Spleen (tissue), 11 donors: ENCODE measurements around the gene SKI. TPM values are rescaled to one million over a fixed set of nuclear protein-coding genes. Genes with fewer than 3 reads are reported as not detected.

ENCODE experiments used
- DNase-seq: peaks from one replicate; pipeline ENCODE4 v3.0.0-alpha.2; 2020
- H3K27ac ChIP-seq, 8 donors: fragments of 200-600 bp; sonication (generic) in 7 of 8; 1 replicate in 4 of 8; 2 replicates in 4 of 8; pipeline versions ENCODE4 v1.5.0 to v1.8.0; 2016 to 2021; ENCODE audit warnings: inconsistent platforms in 4 of 8, mild to moderate bottlenecking in 4 of 8, moderate library complexity in 1 of 8
- H3K27me3 ChIP-seq, 7 donors: fragments of 200-600 bp; sonication (generic) in 6 of 7; replicated peaks in 1 of 7; 1 replicate in 4 of 7; 2 replicates in 3 of 7; pipeline versions ENCODE4 v1.5.0 to v1.8.0; 2016 to 2021; ENCODE audit warnings: inconsistent platforms in 3 of 7, mild to moderate bottlenecking in 1 of 7
- H3K36me3 ChIP-seq, 6 donors: fragments of 200-600 bp; sonication (generic) in 5 of 6; 1 replicate in 4 of 6; 2 replicates in 2 of 6; pipeline versions ENCODE4 v1.5.0 to v1.8.0; 2016 to 2021; ENCODE audit warnings: inconsistent platforms in 2 of 6
- H3K4me1 ChIP-seq, 6 donors: fragments of 200-600 bp; sonication (generic) in 5 of 6; 1 replicate in 3 of 6; 2 replicates in 3 of 6; pipeline versions ENCODE4 v1.5.0 to v1.8.0; 2016 to 2021; ENCODE audit warnings: inconsistent platforms in 3 of 6
- H3K4me3 ChIP-seq, 8 donors: fragments of 200-600 bp; sonication (generic) in 7 of 8; 1 replicate in 4 of 8; 2 replicates in 4 of 8; pipeline versions ENCODE4 v1.5.0 to v1.8.0; 2016 to 2021; ENCODE audit warnings: inconsistent platforms in 4 of 8, mild to moderate bottlenecking in 4 of 8, moderate library complexity in 2 of 8
- H3K9me3 ChIP-seq, 8 donors: fragments of 200-600 bp; sonication (generic) in 7 of 8; 1 replicate in 4 of 8; 2 replicates in 4 of 8; pipeline versions ENCODE4 v1.5.0 to v1.8.0; 2016 to 2021; ENCODE audit warnings: inconsistent platforms in 4 of 8
- POLR2A ChIP-seq, 3 donors: fragments of 450-650 bp; IDR thresholded peaks; one replicate each; pipeline ENCODE4 v1.5.1; 2017; ENCODE audit warnings: antibody characterized with exemption in 3 of 3, mild to moderate bottlenecking in 1 of 3
- POLR2AphosphoS5 ChIP-seq, 3 donors: sonication (generic); formaldehyde crosslinking; IDR thresholded peaks; one replicate each; pipeline ENCODE4 v1.5.1; 2017; ENCODE audit warnings: antibody characterized with exemption in 3 of 3
- WGBS, 5 donors: extraction: QIAGEN DNeasy Blood & Tissue Kit in 3 of 5; methylation state at CpG; one replicate each; pipeline versions ENCODE4 v1.1.5 to v1.1.7; 2013 to 2018; 5-methylcytosine and 5-hydroxymethylcytosine counted together
- intact Hi-C: fragments of 100-400 bp; cut with DNase I; formaldehyde crosslinking; loops from one replicate; pipeline ENCODE4 v1.15.0; 2023; ENCODE audit warnings: low total_unique reads
- polyA plus RNA-seq, 3 donors: library from polyadenylated mRNA; stranded (reverse); fragments of 200-250 nt; gene quantifications; one replicate each; pipeline ENCODE4 v1.2.1, GENCODE V29; 2013
- total RNA-seq, 7 donors: library from RNA; depleted of rRNA in 3 of 7; stranded (reverse); fragments of >200 nt in 3 of 7; fragmentation: NEBNext Ultra II Directional in 4 of 7; extraction: Animal tissue kit (Norgen Biotek cat#: 25700) in 4 of 7; gene quantifications; one replicate each; pipeline versions ENCODE4 v1.1.0 to v1.2.1, GENCODE V29; 2016 to 2021
- TF ChIP-seq, protein P1 (sequence below), 11 experiments: fragments of 200-600 bp in 7 of 11; fragments of 450-650 bp in 4 of 11; sonication (generic) in 4 of 11; IDR thresholded peaks in 8 of 11; conservative IDR thresholded peaks in 3 of 11; 1 replicate in 7 of 11; 2 replicates in 4 of 11; pipeline versions ENCODE4 v1.4.0 to v1.8.0; 2016 to 2021; ENCODE audit warnings: antibody characterized with exemption in 11 of 11, inconsistent platforms in 4 of 11, mild to moderate bottlenecking in 1 of 11
- donor health status: healthy with polysubstance abuse.
- donor health status: DM: no; HTN: no; CAD: no; lungs with moderate emphysema.
- donor health status: DM: no; HTN: no; CAD: no.
- donor health status: Bipolar disorder and iron deficiency.
- donor health status: healthy.
- donor health status: DM: no; HTN: no; CAD: no.
- donor health status: DM: yes; HTN: yes; CAD: no.

The SKI gene
- total and polyA plus RNA-seq, 10 donors = 4.4 to 100.0 (median 54.3) TPM

DNA sequence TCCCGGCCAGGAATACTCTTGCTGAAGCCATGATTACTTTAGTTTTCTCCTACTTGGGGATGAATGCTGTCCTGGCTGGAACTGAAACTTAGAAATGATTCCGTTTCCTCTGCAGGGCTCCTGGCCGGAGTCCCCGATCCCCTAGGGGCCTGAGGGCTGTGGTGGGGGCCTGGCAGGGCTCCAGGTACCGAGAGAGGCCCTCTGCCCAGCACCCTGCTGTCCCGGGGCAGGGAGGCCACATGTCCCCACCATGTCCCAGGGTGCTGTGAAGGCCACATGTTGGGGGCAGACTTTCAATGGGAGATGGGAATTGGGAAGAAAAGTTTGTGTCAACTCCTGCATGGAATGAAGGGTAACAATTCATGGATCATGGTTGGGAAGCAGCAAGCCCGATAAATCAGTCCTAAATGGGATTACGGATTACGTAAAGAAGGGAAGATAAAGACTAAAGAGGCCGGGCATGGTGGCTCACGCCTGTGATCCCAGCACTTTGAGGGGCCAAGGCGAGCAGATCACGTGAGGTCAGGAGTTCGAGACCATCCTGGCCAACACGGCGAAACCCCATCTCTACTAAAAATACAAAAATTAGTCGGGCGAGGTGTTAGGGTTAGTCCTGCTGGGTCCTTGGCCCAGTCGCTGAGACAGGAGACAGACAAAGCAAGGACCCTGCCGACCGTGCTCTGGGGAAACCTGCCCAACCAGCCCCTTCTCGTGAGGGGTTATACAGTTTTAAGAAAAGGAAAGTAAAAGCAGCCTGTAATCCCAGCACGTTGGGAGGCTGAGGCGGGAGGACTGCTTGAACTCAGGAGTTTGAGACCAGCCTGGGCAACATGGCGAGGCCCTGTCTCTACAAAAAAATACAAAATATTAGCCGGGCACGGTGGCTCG, 125.7 kb downstream of the SKI start:
- Histone ChIP-seq H3K27me3 (no peaks in the 10 kb centered on the region), H3K4me1 (no peaks in the 10 kb centered on the region), H3K36me3 (peaks cover 0 to 5% (median 0%) of the 10 kb centered on the region in 6 donors), H3K27ac (no peak overlapping the region), H3K4me3 (no peak overlapping the region), H3K9me3 (no peaks in the 10 kb centered on the region)
- WGBS, 5 donors = 76 to 88% (median 85%) methylated on average over 27 to 28 of the region's 28 CpGs
- intact Hi-C loops = no loop called here
- TF ChIP-seq, protein P1, sequence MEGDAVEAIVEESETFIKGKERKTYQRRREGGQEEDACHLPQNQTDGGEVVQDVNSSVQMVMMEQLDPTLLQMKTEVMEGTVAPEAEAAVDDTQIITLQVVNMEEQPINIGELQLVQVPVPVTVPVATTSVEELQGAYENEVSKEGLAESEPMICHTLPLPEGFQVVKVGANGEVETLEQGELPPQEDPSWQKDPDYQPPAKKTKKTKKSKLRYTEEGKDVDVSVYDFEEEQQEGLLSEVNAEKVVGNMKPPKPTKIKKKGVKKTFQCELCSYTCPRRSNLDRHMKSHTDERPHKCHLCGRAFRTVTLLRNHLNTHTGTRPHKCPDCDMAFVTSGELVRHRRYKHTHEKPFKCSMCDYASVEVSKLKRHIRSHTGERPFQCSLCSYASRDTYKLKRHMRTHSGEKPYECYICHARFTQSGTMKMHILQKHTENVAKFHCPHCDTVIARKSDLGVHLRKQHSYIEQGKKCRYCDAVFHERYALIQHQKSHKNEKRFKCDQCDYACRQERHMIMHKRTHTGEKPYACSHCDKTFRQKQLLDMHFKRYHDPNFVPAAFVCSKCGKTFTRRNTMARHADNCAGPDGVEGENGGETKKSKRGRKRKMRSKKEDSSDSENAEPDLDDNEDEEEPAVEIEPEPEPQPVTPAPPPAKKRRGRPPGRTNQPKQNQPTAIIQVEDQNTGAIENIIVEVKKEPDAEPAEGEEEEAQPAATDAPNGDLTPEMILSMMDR (IDR thresholded peaks at IDR 0.05 in 8 of 11, conservative IDR thresholded peaks at IDR 0.05 in 3 of 11) = no peak
- no peak for TF ChIP-seq POLR2A (IDR thresholded peaks at IDR 0.05)
- TF ChIP-seq POLR2AphosphoS5 (IDR thresholded peaks at IDR 0.05) = no peak
- peak; percentile 47 for DNase-seq

DNA sequence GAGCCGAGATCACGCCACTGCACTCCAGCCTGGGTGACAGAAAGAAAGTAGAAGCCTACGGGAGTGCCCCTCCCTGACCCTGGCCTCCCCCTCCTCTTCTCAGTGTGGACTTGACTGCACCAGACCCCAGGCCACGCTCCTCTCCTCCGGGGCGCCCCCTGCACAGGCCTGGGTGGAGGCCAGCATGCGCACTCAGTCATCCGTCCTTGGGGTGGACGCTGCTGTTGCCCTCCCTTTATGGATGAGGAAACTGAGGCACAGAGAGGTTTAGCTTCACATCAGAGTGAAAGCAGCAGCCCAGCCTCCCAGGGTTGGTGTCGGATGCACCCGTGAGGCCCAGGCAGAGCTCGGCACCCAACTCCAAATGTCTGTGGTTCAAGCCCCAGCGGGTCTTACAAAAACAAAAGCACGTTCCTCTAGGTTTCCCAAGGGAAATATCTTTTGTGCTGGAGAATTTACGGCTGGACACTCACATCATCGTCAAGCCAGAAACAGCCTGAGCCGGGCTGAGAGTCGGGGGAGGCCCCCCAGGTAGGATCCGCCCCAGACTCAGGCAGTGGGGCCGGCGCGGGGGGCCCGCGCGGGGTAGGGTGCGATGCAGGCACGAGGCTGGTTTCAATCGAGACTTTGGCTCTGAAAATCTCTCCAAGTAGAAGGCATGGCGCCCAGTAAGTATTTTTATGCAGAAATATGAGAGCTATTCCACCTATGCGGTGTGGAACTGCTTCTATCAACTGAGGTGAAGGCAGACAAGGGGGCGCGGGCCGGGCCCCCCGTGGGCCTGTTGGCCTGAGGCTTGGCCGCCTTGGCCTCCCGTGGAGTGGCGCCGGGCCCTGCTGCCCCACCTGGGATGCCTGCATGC, 126.6 kb downstream of the SKI start:
- Histone ChIP-seq H3K27ac (no peak overlapping the region), H3K36me3 (peaks cover 0 to 5% (median 0%) of the 10 kb centered on the region in 6 donors), H3K9me3 (no peaks in the 10 kb centered on the region), H3K4me3 (no peak overlapping the region), H3K27me3 (no peaks in the 10 kb centered on the region), H3K4me1 (no peaks in the 10 kb centered on the region)
- intact Hi-C loops = no loop called here
- peak; percentile 47 for DNase-seq
- 84 to 93% (median 88%) methylated on average over 31 to 38 of the region's 38 CpGs for WGBS, 5 donors
- TF ChIP-seq, protein P1 (IDR thresholded peaks at IDR 0.05 in 8 of 11, conservative IDR thresholded peaks at IDR 0.05 in 3 of 11) = no peak
- no peak for TF ChIP-seq POLR2A (IDR thresholded peaks at IDR 0.05)

DNA sequence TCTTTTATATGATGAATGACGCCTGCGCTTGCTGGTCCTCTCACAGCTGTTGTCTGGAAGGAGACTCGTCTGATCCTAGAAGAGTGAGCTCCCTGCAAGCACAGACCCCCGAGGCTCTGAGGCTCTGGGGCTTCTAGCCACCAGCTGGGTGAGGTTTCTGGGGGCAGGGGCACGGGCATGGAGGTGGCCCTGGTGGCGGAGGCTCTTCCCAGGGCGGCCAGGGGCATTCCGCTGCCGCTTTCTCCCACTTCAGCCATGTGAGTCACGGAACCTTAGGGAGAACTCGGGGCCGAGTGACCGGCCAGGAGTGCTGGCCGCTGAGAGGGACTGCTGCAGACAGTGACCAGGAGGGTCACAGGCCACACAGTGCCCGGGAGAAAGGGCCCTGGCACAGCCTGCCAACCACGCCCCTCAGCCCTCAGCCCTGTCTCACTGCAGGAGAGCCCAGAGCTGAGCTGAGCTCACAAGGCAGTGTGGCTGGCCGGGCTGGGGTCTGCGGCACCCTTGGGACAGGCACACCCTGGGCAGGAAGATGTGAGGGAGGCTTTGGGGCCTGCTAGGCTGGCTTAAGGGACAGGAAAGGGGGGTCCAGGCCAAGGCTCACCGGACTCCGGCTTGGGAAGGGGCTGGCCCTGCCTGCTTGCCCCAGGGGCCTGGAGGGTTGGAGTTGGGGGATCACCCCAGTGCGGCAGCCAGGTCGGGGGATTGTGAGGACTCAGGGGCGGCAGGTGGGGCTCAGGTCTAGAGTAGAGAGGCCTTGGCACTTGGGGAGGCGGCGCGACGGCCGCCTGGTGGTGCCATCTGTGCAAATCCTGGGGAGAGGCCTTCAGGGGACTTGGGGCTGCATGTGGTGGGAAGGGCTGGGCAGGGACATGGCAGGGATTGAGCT, 127.5 kb downstream of the SKI start:
- H3K27me3 ChIP-seq = no peaks in the 10 kb centered on the region
- 80 to 91% (median 88%) methylated on average over 19 to 28 of the region's 28 CpGs for WGBS, 5 donors
- no peaks in the 10 kb centered on the region for H3K9me3 ChIP-seq
- peaks cover 0 to 5% (median 0%) of the 10 kb centered on the region in 6 donors for H3K36me3 ChIP-seq
- H3K27ac ChIP-seq = no peak overlapping the region
- intact Hi-C loops = no loop called here
- peak; percentile 67 for DNase-seq
- no peak overlapping the region for H3K4me3 ChIP-seq
- TF ChIP-seq POLR2AphosphoS5 (IDR thresholded peaks at IDR 0.05) = no peak
- TF ChIP-seq, protein P1 (IDR thresholded peaks at IDR 0.05 in 8 of 11, conservative IDR thresholded peaks at IDR 0.05 in 3 of 11) = no peak
- TF ChIP-seq POLR2A (IDR thresholded peaks at IDR 0.05) = no peak
- no peaks in the 10 kb centered on the region for H3K4me1 ChIP-seq
